HK-2 (cell line): ENCODE data around the gene GALNT14.
A peak's percentile ranks its signal among the peaks of the same experiment; 100 is the strongest.

Experiments
- DNase-seq: peaks from one replicate; pipeline ENCODE4 v3.0.0-alpha.2; 2018; ENCODE audit not compliant: unreplicated experiment

Gene GALNT14

GRCh38 chr2:31054842-31055388, 83.3 kb downstream of the GALNT14 start:
- no peak for DNase-seq

DNA sequence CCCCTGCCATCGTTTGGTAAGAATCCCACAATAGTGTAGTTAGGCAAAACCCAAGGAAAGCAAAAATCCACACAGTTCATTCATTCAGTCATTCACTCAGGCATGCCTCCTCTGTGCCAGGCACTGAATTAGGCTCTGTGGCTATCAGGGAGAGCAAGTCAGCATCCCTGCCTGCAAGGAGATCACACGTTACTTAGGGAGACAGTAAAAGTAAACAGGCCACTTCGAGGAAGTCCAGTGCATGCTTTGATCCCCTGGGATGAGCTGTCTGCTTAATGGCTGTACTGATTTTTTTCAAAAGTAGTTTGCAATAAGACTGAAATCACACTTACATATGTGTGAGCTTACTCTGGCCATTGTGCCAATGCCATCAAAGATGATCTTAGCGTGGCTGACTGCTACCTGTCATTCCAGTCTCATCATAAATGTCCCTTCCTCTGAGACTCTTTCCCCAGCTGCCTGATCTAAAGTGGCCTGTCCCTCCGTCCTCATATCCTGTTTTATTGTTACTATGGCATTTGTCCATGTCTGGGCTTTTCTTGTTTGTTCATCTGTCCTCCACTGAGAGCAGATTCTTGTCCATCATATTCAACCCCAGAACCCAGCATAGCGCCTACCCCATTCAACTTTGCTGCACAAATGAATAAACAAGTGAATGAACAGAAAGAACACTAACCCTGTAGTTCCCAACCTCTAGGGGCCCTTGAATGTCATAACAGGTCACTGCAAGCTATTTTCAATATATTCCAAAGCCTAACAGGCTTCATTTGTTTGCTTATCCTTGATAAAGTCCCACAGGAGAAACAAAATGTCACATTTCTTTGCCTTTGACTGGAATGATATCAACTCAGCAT, 84.1 kb downstream of the GALNT14 start:
- no peak for DNase-seq

DNA sequence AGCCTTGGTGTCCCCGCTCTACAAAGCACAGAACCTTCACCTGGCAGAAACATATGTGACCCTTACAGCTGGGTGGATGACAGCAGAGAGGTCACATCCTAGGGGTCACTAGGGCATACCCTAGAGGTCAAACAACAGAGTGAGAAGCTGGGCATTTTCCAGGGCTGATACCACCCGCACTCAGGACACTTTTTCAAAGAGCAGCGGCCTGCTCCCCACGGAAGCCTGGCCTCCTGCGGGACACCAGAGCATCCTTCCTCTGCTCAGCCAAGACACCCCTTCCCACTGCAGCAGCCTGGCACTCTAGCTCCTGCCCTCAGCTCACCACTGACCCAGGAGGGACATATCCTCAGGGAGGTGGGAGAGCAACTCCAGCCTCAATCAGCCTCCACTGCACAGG, 86.0 kb downstream of the GALNT14 start:
- no peak for DNase-seq

GRCh38 chr2:31051258-31052140, 86.7 kb downstream of the GALNT14 start:
- DNase-seq, result no peak

- peak; percentile 37 for DNase-seq
These were observed 88.2 kb downstream of the GALNT14 start for GRCh38 chr2:31049916-31050588.

GRCh38 chr2:31049264-31049663, 89.0 kb downstream of the GALNT14 start:
- no peak for DNase-seq

DNA sequence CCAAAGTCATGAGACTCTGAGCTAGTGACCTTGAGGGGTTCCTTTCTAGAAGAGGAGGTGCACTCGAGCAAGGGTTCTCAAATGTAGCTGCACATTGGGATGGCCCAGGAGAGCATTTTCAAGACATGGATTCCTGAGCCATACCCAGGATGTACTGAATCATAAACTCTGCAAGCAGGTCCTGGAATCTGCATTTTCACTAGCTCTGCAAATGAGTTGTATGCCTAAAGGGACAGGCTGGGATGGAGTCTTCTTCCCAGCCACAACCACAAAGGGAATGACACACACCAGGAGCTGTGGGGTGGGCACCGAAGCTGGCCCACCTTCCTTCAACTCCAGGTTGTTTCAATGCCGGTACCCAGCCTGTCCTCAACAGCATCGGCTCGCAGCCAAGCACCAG, 90.6 kb downstream of the GALNT14 start:
- DNase-seq, result no peak

DNA sequence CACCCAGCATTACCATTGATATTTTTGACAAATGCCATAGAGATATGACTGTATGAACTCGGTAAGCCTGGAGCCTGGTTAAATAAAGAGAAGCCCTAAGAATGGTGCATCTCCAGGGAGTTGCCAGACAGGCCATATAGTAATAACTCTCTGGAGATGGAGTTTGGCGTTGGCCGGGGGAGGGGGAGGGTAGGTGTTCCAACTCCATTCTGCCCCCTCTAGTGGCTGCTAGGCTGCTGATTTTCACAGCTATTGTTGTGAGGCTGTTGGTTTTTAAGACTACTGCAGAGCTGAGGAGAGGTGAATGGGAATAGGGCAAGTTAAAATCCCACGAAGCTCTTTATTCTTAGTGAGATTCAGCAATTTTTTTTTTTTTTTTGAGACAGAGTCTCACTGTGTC, 99.9 kb downstream of the GALNT14 start:
- DNase-seq, result no peak

GRCh38 chr2:31037058-31037457, 101.2 kb downstream of the GALNT14 start:
- DNase-seq, result no peak

- no peak for DNase-seq
These were observed 105.2 kb downstream of the GALNT14 start for GRCh38 chr2:31033032-31033431.

GRCh38 chr2:31032475-31032874, 105.8 kb downstream of the GALNT14 start:
- DNase-seq, result no peak

DNA sequence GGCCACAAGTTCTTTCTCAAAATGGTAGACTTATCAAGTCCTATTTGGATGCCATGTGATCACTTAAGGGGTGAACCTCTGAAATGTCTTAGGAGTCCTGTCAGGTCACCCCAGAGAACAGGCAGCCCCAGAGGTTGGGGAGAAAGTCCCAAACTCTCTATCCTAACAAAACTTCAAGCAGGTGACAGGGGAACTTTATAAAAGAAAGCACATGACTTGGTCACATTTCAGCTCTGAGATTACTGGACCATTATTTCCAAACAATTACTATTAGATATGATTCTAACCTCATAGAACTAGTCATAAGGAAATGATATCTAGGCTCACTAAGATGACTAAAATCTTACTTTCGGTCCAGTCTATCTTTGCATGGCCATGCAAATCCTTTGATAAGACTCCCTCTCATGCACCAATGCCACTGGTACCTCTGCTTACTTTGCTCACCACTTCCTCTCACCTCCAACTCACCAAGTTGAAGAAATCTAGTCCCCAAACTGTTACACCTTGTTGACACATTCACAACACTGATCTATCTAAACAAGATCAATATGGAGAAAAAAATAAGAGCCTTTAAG, 107.0 kb downstream of the GALNT14 start:
- no peak for DNase-seq

DNA sequence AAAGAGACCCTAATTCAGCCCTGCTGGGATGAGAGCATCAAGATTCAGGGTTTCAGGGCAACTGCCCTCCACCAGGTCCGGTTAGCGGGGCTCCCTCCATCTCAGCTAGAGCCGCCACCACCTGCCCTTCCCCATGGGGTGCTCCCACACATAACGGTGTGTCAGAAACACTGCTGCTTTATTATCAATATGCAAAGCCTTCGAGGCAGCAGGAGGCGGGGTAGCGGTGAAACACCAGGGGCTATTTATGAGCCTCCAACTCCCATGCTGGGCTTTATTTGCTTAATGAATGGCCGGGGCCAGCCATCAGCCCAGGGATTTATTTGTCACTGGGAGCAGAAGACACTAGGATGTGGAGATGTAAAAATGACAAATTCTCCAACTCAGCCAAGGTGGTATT, 109.8 kb downstream of the GALNT14 start:
- no peak for DNase-seq

- no peak for DNase-seq
These were observed 110.7 kb downstream of the GALNT14 start for GRCh38 chr2:31027549-31027948.

GRCh38 chr2:31023541-31023940, 114.7 kb downstream of the GALNT14 start:
- DNase-seq, result no peak

DNA sequence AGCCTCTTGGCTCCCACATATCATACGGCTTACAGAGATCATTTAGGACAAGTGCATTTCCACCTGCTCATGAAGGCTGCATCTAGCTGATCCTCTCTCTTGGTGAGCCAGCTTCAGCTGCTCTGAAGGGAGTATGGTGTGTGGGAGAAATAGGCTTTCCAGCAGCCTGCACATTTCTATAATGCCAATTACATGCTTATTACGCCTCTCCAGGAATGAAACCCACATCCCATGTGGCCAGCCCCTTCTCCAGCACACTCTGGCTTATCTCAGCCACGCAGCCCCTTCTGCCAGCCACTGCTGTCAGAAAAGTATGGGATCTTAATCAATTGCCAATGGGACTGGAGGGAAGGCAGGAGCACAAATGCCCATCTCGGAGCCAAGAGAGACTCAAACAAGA, 117.5 kb downstream of the GALNT14 start:
- DNase-seq, result no peak

GRCh38 chr2:31018280-31018679, 120.0 kb downstream of the GALNT14 start:
- no peak for DNase-seq

DNA sequence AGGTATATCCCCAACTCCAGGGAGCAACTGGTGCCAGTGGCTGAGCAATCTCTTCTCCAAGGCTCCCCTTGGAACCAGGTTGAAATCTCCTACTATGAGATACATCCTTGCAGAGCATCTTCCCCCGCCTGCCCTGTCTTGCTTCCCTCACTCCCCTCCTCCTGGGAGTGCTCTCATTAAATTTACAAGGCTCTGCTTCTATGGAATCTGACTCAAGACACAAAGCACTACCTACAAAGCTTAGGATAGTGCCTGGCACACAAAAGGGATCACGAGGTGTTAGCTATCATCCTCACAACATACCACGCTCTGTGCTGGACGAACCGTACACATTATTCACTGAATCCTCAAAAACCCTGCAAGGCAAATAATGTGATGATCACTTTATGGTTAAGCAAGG, 121.6 kb downstream of the GALNT14 start:
- DNase-seq, result no peak

GRCh38 chr2:31014516-31014915, 123.7 kb downstream of the GALNT14 start:
- no peak for DNase-seq

DNA sequence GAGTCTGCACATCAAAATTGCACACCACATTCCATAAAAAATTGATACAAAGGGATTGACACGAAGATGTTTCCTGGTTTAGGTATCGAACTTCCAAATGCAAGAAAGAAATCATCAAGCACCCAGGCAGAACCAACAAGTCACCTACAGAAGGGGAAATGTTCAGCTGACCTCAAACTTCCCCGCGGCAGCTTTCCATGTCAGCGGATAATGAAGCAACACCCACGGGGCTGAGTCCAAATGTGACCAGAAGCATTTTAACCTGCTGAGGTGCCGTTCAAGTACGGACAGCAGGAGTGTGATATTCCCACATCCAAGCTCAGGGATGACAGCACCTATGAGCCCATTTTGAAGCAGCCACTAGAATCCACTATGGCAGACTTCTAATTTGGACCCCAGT, 124.9 kb downstream of the GALNT14 start:
- DNase-seq, result no peak

DNA sequence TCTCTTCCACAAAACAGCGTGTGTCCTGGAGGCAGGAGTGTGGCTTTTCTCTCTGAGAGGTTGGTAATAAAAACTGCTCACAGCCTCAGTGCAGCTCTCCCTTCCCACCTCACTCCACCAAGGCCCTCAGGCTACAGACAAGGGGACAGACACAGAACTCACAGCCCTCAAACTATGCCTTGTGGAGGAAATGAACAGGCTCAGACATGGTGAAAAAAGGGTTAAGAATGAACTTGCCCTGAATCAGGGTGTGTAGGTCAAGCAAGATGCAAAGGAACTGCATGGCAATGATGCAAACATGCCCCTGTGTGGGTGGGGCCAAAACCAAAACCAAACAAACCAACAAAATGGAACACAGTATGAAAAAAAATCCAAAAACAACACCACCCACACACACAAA, 125.8 kb downstream of the GALNT14 start:
- no peak for DNase-seq

- no peak for DNase-seq
These were observed 126.7 kb downstream of the GALNT14 start for GRCh38 chr2:31011587-31011986.
